ENCODE measurements around the gene B4GALNT3. TPM values are rescaled to one million over a fixed set of nuclear protein-coding genes. Genes with fewer than 3 reads are reported as not detected.

Gene B4GALNT3
- total and polyA plus RNA-seq, 10 of the 15 experiments (the other 5 are each of a cell fraction or from before 2014, with no cell fraction given), result 0.05 to 4.2 (median 2.7) TPM; not detected in 1

GRCh38 chr12:454833-455232 lies 4.9 kb upstream of the B4GALNT3 start:
- RAD21 ChIA-PET (ENCODE audit: unreplicated experiment), result interaction anchor here (0.6 to 1.0 kb wide), 3 partner anchors 66 to 93 kb away, joined by 3 to 5 read pairs (median 3); no protein-coding TSS in a partner anchor
- WGBS (ENCODE audit: insufficient coverage, insufficient replicate concordance, low lambda C conversion rate, missing lambda C conversion rate), result 7% methylated on average over 1 of the region's 1 CpG
- TF ChIP-seq NFXL1 (IDR thresholded peaks at IDR 0.05; ENCODE audit: borderline replicate concordance), result no peak
- no peak for TF ChIP-seq PKNOX1 (IDR thresholded peaks at IDR 0.05)
- TF ChIP-seq PML (IDR thresholded peaks at IDR 0.05; ENCODE audit: low read length), result no peak
- no peak for TF ChIP-seq GABPA (IDR thresholded peaks at IDR 0.05; ENCODE audit: low read depth)
- TF ChIP-seq TAF1 (IDR thresholded peaks at IDR 0.05; ENCODE audit: borderline replicate concordance, low read depth, low read length), result no peak
- no peak for TF ChIP-seq RAD21 (IDR thresholded peaks at IDR 0.05; ENCODE audit: insufficient read depth, low read depth, low read length)
- no peak for TF ChIP-seq IRF5 (IDR thresholded peaks at IDR 0.05; ENCODE audit: borderline replicate concordance)
- no peak for TF ChIP-seq IKZF1 (conservative IDR thresholded peaks at IDR 0.05)
- no peak for TF ChIP-seq HDAC2 (IDR thresholded peaks at IDR 0.05)
- TF ChIP-seq FOXM1 (IDR thresholded peaks at IDR 0.05; ENCODE audit: low read depth, low read length), result no peak
- no peak for TF ChIP-seq SIX5 (IDR thresholded peaks at IDR 0.05; ENCODE audit: low read depth, low read length, severe bottlenecking)
- no peak for TF ChIP-seq HDAC6 (IDR thresholded peaks at IDR 0.05; ENCODE audit: unreplicated experiment)
- H3K27me3 ChIP-seq (replicated peaks in 1 of 2; ENCODE audit: control insufficient read depth in 2 of 2, insufficient read depth in 2 of 2, low read length in 1 of 2), result peaks cover 0 to 6% of the 10 kb centered on the region in 2 experiments; a peak in 3 of 4 replicates
- intact Hi-C loops (cut with micrococcal nuclease; ENCODE audit: unreplicated experiment) (loop anchor here (5.0 kb wide), 1 partner anchor 77 kb away; no protein-coding TSS in a partner anchor), in situ Hi-C loops (cut with MboI) (loop anchor here (5.0 kb wide), 1 partner anchor 97 kb away; no protein-coding TSS in a partner anchor)
- no peak overlapping the region for H2AFZ ChIP-seq (ENCODE audit: control insufficient read depth, low read depth, low read length)
- CTCF ChIA-PET, result interaction anchor here (0.7 to 6.4 kb wide), 7 partner anchors 12 to 93 kb away, joined by 3 to 55 read pairs (median 7); no protein-coding TSS in a partner anchor
- H3K4me3 ChIP-seq, result no peak overlapping the region
- DNase-seq (ENCODE audit: low read depth, low spot score) (no peak), FAIRE-seq (no peak), ATAC-seq (peak; percentile 22; the same call in 1 of the 3 replicates)
- H3K9me3 ChIP-seq (replicated peaks; ENCODE audit: control insufficient read depth, insufficient read depth, low read length), result no peaks in the 10 kb centered on the region
- H3K79me2 ChIP-seq (ENCODE audit: control insufficient read depth, insufficient read depth, low read length), result no peaks in the 10 kb centered on the region
- SMC1A ChIA-PET (ENCODE audit: uncharacterized antibody, unreplicated experiment), result no interaction called here
- POLR2A ChIA-PET, result no interaction called here
- no peak overlapping the region for H3K9ac ChIP-seq (ENCODE audit: control insufficient read depth, insufficient read depth, low read length)
- no peaks in the 10 kb centered on the region for H3K4me1 ChIP-seq (ENCODE audit: control insufficient read depth, insufficient read depth, low read length)
- no peaks in the 10 kb centered on the region for H3K36me3 ChIP-seq (ENCODE audit: control insufficient read depth in 2 of 2, insufficient read depth in 2 of 2, low read length in 1 of 2)
- H3K27ac ChIP-seq (ENCODE audit: control insufficient read depth, insufficient read depth), result no peak overlapping the region
- no TSS peak for BruUV-seq (replicated peaks)
- H3K4me2 ChIP-seq (ENCODE audit: control insufficient read depth, insufficient read depth), result no peak overlapping the region
- H4K20me1 ChIP-seq (ENCODE audit: control insufficient read depth, insufficient read depth), result no peaks in the 10 kb centered on the region

Data from GM12878 (cell line).